Keratinocyte (primary cell): Measurements from ENCODE around the gene BTF3.
"Not testable (repeated sequence)": the region's sequence is repeated elsewhere in the genome, so short reads cannot be mapped to it uniquely, and the experiment has no call there.

Experiments
- EZH2 ChIP-seq: IDR thresholded peaks from one replicate; pipeline ENCODE4 v1.6.1; 2012; ENCODE audit warnings: inconsistent platforms, mild to moderate bottlenecking, low read length, moderate library complexity
- TF ChIP-seq, protein P1 (sequence below), 3 experiments: IDR thresholded peaks in 1 of 3; conservative IDR thresholded peaks in 1 of 3; optimal IDR thresholded peaks in 1 of 3; 2 replicates in 2 of 3; 3 replicates in 1 of 3; pipeline versions ENCODE3 to v1.5.1; 2011; ENCODE audit warnings: low read length in 3 of 3, mild to moderate bottlenecking in 3 of 3, moderate library complexity in 2 of 3, control low read depth in 1 of 3, inconsistent platforms in 1 of 3; ENCODE audit not compliant: insufficient read depth in 2 of 3; ENCODE audit errors: extremely low read depth in 1 of 3

DNA sequence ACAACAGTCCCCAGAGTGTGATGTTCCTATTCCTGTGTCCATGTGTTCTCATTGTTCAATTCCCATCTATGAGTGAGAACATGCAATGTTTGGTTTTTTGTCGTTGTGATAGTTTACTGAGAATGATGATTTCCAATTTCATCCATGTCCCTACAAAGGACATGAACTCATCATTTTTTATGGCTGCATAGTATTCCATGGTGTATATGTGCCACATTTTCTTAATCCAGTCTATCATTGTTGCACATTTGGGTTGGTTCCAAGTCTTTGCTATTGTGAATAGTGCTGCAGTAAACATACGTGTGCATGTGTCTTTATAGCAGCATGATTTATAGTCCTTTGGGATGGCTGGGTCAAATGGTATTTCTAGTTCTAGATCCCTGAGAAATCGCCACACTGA lies 29.6 kb upstream of the BTF3 start:
- TF ChIP-seq, protein P1, sequence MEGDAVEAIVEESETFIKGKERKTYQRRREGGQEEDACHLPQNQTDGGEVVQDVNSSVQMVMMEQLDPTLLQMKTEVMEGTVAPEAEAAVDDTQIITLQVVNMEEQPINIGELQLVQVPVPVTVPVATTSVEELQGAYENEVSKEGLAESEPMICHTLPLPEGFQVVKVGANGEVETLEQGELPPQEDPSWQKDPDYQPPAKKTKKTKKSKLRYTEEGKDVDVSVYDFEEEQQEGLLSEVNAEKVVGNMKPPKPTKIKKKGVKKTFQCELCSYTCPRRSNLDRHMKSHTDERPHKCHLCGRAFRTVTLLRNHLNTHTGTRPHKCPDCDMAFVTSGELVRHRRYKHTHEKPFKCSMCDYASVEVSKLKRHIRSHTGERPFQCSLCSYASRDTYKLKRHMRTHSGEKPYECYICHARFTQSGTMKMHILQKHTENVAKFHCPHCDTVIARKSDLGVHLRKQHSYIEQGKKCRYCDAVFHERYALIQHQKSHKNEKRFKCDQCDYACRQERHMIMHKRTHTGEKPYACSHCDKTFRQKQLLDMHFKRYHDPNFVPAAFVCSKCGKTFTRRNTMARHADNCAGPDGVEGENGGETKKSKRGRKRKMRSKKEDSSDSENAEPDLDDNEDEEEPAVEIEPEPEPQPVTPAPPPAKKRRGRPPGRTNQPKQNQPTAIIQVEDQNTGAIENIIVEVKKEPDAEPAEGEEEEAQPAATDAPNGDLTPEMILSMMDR (optimal IDR thresholded peaks at IDR 0.05 in 1 of 3, IDR thresholded peaks at IDR 0.05 in 1 of 3, conservative IDR thresholded peaks at IDR 0.05 in 1 of 3; ENCODE audit: extremely low read depth in 1 of 3, insufficient read depth in 2 of 3, low read length in 3 of 3): not testable (repeated sequence)
- TF ChIP-seq EZH2: not testable (repeated sequence)
